Astrocyte of the cerebellum (primary cell): ENCODE results near the gene POU3F2.

Source experiments
- DNase-seq: peaks from one replicate; pipeline ENCODE4 v3.0.0-alpha.2; 2011; ENCODE audit warnings: low read depth
- H3K4me3 ChIP-seq: 2 replicates; pipeline ENCODE4 v1.5.1; 2011; ENCODE audit warnings: mild to moderate bottlenecking, low read depth, low read length, moderate library complexity
- in situ Hi-C: cut with HindIII; loops from 2 replicates; pipeline ENCODE4 v1.10.0; 2017; ENCODE audit warnings: low sequenced_read_pairs
- TF ChIP-seq, protein P1 (sequence below): IDR thresholded peaks from 2 replicates; pipeline ENCODE4 v1.5.1; 2012; ENCODE audit warnings: low read length, low read depth, moderate library complexity, mild to moderate bottlenecking; ENCODE audit errors: missing control alignments

The POU3F2 gene

GRCh38 chr6:98834060-98835031, at the start of gene POU3F2:
TSS of gene POU3F2 (plus strand) at chr6:98834574. CDS start at chr6:98834874, 300 bp downstream.
- TF ChIP-seq, protein P1, sequence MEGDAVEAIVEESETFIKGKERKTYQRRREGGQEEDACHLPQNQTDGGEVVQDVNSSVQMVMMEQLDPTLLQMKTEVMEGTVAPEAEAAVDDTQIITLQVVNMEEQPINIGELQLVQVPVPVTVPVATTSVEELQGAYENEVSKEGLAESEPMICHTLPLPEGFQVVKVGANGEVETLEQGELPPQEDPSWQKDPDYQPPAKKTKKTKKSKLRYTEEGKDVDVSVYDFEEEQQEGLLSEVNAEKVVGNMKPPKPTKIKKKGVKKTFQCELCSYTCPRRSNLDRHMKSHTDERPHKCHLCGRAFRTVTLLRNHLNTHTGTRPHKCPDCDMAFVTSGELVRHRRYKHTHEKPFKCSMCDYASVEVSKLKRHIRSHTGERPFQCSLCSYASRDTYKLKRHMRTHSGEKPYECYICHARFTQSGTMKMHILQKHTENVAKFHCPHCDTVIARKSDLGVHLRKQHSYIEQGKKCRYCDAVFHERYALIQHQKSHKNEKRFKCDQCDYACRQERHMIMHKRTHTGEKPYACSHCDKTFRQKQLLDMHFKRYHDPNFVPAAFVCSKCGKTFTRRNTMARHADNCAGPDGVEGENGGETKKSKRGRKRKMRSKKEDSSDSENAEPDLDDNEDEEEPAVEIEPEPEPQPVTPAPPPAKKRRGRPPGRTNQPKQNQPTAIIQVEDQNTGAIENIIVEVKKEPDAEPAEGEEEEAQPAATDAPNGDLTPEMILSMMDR: no peak
- peak within 1 kb of the TSS; percentile 59 for H3K4me3 ChIP-seq
- in situ Hi-C loops: no loop called here
- DNase-seq: peak; percentile 88

DNA sequence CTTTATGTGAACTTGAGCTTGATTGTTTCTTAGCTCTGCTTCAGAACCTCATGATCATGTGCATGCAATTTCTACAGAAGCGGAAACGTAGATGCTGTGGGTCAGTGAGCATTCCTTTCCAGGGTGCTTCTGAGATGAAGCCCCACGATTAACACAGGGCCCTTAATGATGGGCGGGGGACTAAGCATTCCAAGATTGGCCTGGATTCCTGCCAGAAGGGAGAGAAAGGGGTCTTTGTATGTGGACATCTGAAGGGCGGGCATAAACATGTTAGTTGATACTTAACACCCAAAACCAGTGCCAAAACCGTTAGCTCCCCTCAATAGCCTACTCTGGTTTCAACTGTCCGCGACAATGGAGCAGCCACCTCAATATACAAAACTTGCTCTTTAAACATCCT, 46.9 kb upstream of the POU3F2 start:
- no peak for DNase-seq
- no peak overlapping the region for H3K4me3 ChIP-seq
- TF ChIP-seq, protein P1: no peak
- in situ Hi-C loops: no loop called here

DNA sequence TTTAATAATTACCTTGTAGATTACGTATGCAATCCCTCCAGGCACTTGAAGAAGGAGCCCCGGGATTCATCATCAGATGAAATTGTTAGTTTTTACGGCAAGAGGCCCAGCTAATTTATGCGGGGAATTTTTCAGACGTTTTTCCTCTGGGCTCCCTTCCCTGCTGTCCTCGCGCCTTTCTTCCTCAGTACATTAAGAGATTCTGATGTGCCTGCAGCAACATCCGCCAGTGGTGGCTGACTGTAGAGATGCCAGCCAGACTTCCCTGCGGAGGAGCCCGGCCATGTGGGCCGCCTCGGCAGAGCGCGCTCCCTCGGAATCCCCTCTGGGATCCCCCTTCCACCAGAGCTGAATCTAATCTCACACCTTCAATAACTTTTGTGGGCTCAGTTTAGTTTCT, 46.4 kb upstream of the POU3F2 start:
- TF ChIP-seq, protein P1: no peak
- DNase-seq: no peak
- in situ Hi-C loops: no loop called here
- H3K4me3 ChIP-seq: no peak overlapping the region

- DNase-seq: no peak
- in situ Hi-C loops: no loop called here
- TF ChIP-seq, protein P1: no peak
- no peak overlapping the region for H3K4me3 ChIP-seq
Observed at GRCh38 chr6:98794307-98794842, 40.0 kb upstream of the POU3F2 start.

GRCh38 chr6:98797217-98797994, 37.0 kb upstream of the POU3F2 start:
- in situ Hi-C loops: no loop called here
- no peak for DNase-seq
- TF ChIP-seq, protein P1: no peak
- H3K4me3 ChIP-seq: no peak overlapping the region

DNA sequence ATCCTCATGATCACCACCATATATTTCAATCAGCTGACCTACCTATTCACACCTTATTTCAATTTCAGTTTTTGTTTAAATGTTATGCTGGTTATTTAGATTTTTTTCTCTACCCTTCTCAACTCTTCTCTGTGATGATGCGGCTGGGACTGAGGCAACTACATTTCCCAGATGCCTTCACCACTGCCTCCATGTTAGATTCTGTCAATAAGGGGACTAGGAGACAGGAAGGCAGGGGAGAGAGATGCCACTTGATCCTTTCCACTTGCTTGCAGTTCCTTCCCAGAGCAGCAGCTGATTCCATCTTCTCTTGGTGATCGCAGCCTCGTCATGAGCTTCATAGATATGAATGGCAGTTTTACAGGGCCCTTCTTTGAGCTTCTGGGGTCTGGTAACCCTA, 33.5 kb upstream of the POU3F2 start:
- in situ Hi-C loops: no loop called here
- DNase-seq: no peak
- TF ChIP-seq, protein P1: no peak
- no peak overlapping the region for H3K4me3 ChIP-seq
